IPS-11a (cell line): ENCODE measurements around the gene TBX4.
"Not testable (repeated sequence)": the region's sequence is repeated elsewhere in the genome, so short reads cannot be mapped to it uniquely, and the experiment has no call there.

ENCODE experiments used
- H3K4me3 ChIP-seq: one replicate; pipeline ENCODE4 v1.5.1; 2013; ENCODE audit warnings: low read depth, low read length, control low read depth

TBX4 gene

GRCh38 chr17:61480414-61480807 is 28.2 kb downstream of the TBX4 start:
- no peak overlapping the region for H3K4me3 ChIP-seq

- no peak overlapping the region for H3K4me3 ChIP-seq
Observed at GRCh38 chr17:61481421-61481820, 29.2 kb downstream of the TBX4 start.

- H3K4me3 ChIP-seq: no peak overlapping the region
Observed at GRCh38 chr17:61482467-61482866, 30.2 kb downstream of the TBX4 start.

- no peak overlapping the region for H3K4me3 ChIP-seq
Observed at GRCh38 chr17:61483778-61484116, 31.5 kb downstream of the TBX4 start.

GRCh38 chr17:61484174-61484573 is 32.0 kb downstream of the TBX4 start:
- no peak overlapping the region for H3K4me3 ChIP-seq

- H3K4me3 ChIP-seq: no peak overlapping the region
Observed at GRCh38 chr17:61485067-61485775, 33.0 kb downstream of the TBX4 start.

GRCh38 chr17:61486135-61487120 is 34.2 kb downstream of the TBX4 start:
- H3K4me3 ChIP-seq: no peak overlapping the region

- no peak overlapping the region for H3K4me3 ChIP-seq
Observed at GRCh38 chr17:61487161-61487988, 35.2 kb downstream of the TBX4 start.

GRCh38 chr17:61487989-61488595 is 35.9 kb downstream of the TBX4 start:
- no peak overlapping the region for H3K4me3 ChIP-seq

GRCh38 chr17:61488878-61489718 is 36.9 kb downstream of the TBX4 start:
- no peak overlapping the region for H3K4me3 ChIP-seq

GRCh38 chr17:61489719-61490490 is 37.7 kb downstream of the TBX4 start:
- no peak overlapping the region for H3K4me3 ChIP-seq

GRCh38 chr17:61490540-61490975 is 38.3 kb downstream of the TBX4 start:
- H3K4me3 ChIP-seq: no peak overlapping the region

GRCh38 chr17:61491981-61492380 is 39.8 kb downstream of the TBX4 start:
- H3K4me3 ChIP-seq: no peak overlapping the region

- H3K4me3 ChIP-seq: no peak overlapping the region
Observed at GRCh38 chr17:61492759-61493526, 40.7 kb downstream of the TBX4 start.

- H3K4me3 ChIP-seq: not testable (repeated sequence)
Observed at GRCh38 chr17:61493830-61494324, 41.7 kb downstream of the TBX4 start.

- H3K4me3 ChIP-seq: no peak overlapping the region
Observed at GRCh38 chr17:61494325-61495160, 42.3 kb downstream of the TBX4 start.

- no peak overlapping the region for H3K4me3 ChIP-seq
Observed at GRCh38 chr17:61495161-61495857, 43.1 kb downstream of the TBX4 start.
